GM19395 (cell line): Measurements from ENCODE around the gene PTPRR.

Source experiments
- ATAC-seq: cut with Tn5 transposase; IDR thresholded peaks from one replicate; pipeline ENCODE4 v1.9.1; 2021; ENCODE audit warnings: mild to moderate bottlenecking, moderate library complexity; ENCODE audit not compliant: unreplicated experiment

Gene PTPRR

DNA sequence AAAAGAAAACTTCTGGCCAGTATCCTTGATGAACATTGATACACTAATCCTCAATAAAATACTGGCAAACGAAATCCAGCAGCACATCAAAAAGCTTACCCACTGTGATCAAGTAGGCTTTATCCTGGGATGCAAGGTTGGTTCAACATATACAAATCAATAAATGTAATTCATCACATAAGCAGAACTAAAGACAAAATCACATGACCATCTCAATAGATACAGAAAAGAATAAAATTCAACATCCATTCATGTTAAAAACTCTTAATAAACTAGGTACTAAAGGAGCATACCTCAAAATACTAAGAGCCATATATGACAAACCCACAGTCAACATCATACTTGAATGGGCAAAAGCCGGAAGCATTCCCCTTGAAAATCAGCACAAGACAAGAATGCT, 211.5 kb downstream of the PTPRR start:
- no peak for ATAC-seq

DNA sequence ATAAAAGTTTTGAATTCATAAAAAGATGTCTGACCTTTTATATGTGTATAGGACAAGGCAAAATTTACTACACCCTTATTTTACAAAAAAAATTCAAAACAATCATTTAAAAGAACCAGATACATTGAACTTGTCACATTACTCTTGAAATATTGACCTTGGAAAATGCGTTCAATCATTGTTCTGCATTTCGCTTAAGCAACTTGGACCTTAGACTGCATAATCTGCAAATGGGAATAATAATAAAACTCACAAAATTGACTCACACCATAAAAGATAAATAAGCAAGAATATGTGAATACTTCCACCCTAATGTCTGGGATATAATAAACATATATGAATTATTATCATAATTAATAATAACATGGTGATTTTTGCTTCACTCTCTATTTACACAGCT, 213.9 kb downstream of the PTPRR start:
- no peak for ATAC-seq

DNA sequence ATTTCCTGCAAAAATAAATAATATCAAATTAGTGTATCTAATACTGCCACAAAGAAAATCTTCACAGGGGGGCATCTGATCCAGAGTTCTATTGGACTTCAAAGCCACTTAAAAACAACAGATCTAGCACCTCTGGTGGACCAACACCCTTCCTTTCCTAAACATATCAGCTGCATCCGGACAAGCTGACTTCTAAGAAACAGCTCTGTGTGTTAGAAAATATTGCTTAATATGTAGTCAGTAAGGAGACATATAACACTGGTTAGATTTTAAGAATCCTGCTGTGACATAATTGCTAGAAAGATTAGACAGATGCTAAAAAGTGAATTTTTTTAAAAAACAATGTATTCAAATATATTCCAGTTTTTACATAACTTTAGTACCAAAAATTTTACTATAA, 222.2 kb downstream of the PTPRR start:
- no peak for ATAC-seq

DNA sequence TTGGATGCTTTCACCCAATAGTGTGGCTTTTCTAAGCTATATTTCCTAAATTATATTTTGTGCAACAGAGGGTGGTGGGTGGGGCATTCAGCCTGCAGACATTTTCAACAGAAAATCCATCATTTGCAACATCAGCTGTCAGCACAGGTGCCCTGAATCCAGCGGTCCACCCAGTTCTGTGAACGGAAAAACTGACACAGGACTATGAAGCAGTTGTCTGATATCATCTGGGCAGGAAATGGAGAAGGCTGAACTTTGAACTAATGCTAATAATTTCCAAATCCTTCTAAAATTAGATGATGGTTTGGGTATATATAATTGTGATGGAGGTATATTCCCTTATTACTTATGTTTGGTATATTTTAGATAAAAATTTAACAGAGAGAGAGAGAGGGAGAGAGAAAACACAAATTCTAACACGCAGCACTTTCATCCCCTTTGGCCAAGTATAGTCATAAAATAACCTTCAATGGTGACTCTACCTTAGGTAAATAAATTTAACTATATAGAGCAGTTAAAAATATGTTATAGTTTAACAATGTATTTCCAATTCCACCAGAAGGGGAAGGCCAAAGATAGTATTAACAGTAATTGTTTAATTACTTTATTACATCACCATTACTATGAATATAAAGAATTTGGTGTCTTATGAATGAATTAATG, 225.0 kb downstream of the PTPRR start:
- ATAC-seq, result no peak

DNA sequence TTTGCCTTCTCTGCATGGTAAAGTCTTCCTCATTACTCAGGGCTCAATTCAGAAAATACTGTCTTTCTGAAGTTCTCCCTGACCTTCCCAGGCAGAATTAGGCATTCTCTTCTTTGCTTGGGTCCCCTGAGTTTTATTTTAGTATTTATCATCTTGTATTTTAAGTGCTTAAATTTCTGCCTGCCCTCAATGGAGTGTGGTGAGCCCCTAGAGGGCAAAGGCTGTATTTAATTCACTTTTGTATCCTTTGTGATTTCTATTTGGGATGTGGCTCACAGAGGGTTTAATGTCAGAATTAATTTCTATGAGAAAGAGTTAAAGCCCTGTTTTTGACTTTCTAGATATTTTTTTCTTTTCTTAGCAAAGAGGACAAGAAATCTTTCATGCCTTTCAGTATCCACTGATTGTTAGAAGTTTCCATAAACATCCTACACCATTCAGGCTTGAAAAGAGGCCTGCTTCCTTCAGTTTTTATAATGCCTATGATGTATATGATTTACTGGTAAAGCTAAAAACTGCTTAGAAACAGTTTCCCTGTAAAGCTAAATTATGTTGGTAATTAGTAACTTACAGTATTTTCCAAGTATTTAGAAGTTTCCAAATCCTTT, 227.8 kb downstream of the PTPRR start:
- ATAC-seq, result no peak

DNA sequence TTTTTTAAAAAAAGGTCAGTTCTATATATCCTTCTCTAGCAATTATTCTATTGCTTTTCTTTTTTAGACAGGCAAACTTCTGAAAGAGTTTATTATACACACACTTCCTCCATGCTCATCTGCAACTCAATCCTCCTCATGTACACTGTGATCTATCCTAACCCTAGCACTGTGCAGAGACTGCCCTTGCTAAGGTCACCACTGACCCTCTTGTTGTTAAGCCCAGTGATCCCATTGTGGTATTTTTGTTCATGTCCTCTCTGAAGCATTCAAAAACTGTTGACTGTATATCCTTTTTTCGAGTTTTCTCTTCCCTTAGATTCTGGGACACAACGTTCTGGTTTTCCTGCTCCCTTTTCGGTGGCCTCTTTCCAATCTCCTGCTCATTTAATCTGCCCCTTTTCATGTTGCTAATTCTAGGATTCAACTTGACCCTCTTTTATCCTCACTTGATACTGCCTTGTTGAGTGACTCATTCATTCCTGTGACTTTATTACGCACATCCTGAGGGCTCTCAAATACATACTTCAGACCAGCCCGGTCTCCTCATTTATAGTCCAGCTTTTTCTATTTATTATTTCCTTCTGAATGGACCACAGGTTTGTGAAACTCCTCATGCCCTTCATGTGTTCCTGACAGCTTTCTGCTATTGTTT, 229.4 kb downstream of the PTPRR start:
- ATAC-seq, result no peak

DNA sequence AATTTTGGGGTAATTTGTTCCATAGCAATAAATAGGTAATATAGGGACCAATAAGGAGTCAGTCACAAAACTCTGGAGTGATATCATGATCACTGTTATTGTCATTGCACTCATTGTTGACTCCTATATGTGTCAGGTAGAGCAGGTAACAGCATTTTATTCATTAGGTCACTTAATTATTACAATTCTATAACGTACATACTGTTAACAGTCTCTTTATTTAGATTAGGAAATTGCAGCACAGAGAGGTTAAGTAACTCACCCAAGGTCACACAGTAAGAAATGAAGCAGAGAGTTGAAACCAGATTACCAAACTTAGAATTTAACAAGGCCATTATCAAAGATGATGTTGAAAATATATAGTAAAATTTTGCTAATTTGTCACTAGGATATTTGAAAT, 233.6 kb downstream of the PTPRR start:
- no peak for ATAC-seq

DNA sequence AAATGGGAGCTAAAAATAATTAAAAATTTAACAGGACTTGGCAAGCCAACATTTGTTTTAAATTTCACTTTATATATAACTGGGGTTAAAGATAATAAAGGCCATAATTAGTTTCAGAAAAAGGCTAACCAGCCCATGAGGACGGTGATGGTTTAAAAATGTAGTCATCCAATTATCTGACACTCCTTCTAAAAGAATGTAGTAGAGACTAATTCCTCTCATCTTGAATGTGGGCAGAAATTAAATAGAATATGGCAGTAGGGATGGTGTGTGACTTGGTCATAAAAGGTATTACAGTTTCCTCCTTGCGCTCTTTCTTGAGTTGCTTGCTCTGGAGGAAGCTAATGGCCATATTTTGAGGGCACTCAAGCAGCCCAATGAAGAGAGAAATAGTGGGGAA, 234.2 kb downstream of the PTPRR start:
- no peak for ATAC-seq

DNA sequence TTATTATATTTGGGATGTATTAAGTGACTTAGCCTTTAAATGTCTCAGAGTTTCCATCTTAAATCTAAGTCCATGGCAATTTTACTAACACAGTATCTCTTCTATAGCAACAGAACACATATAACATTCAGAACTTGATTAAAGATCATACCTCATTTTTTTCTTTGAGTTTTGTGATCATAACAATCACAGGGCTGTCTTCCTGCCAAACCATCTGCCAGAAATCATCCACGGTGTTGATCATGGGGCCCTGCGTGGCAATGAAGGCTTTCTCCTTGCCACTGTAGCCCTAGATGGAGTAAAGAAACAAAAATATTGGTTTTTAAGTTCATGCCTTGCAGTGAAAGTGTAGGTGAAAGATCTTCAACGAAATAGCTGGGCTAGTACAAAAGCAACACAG, 236.6 kb downstream of the PTPRR start:
- no peak for ATAC-seq

DNA sequence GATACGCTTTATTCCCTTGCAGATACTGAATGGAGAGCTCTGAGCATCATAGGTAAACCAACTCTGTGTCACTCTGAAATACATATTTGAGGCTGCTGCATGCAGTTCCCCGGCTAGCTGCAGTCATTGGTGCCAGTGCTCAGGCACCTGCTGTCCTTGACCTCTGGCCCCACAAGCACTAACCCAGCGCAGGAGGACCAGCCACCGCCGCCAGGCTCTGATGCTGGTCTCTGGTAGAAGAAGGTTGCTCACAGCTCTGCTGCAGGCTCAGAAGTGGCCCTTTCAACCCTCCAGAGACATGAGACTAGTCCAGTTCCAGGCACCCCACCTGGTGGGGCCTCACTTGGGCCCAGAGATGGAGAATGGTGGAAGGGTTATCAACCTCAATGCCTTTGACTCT, 248.8 kb downstream of the PTPRR start:
- ATAC-seq, result no peak

DNA sequence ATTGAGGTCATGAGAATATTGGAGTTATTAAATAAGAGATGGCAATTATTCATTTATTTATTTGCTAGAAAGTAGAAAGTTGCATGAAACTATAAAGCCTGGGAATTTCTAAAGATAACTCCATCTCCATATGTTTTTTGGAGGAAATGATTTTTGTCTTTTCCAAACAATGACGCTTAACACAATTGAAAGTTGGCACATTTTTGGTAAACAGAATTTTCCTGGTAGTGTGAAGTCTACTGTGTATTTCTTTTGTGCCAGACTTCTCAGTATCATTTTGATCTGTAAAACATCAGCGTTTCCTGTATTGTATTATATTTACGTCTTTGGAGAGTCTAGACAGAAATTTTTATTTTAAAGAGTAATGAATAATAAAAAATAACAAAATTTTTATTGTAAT, 249.6 kb downstream of the PTPRR start:
- ATAC-seq, result no peak

DNA sequence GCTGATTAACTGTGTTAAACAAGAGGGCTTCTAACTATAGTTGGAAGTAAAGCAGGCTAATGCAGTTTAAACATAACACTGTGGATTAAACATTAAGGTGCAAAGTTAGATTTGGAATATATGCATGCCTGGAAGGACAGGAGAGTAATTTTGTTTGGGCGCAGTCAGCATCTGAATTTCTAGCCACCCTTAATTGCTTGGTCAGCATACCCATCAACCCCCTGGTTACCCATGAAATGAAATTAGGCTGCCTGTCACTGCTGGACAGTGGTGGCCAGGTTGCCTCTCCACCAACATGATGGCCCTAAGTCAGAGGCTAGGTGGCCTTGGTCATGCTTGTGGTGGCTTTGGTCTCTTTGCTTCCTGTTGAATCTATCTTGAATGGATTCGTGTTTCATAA, 253.3 kb downstream of the PTPRR start:
- ATAC-seq, result no peak

DNA sequence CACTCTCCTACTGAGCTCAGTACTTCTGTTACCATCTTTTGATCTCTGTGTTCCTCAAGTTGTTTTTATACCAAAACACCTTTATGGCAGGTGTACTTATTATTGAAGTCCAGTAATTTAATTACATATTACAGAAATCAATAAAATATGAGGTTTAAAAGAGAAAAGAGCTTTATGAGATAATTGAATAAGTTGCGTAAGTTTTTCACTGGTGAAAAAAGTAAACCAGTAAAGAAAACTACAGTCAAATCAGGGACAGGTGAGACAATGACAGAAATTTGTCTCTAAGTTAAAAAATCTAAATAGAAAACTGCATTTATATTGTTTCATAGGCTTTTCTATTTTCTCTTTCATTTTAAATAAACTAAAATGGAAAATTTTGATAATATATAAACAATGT, 254.2 kb downstream of the PTPRR start:
- ATAC-seq, result no peak

DNA sequence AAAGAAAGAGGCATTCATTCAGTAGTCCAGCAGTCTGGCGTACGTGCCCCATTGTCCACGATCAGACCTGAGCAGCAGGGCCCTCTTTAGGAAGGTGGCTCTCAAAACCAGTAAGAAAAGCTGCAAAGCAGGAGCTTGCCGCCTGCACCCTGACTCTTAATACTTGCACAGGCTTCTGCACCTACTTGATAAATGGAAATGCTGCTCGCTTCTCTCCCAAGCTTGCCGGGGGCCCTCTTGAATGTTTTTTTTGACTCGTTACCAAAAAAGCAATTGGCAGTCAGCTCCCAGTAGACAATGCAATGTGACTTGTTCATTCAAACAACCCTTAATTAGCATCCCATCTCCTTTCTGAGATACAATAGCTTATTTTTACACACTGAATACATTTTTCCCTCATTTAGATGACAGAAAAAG, 256.1 kb downstream of the PTPRR start:
- ATAC-seq, result no peak

DNA sequence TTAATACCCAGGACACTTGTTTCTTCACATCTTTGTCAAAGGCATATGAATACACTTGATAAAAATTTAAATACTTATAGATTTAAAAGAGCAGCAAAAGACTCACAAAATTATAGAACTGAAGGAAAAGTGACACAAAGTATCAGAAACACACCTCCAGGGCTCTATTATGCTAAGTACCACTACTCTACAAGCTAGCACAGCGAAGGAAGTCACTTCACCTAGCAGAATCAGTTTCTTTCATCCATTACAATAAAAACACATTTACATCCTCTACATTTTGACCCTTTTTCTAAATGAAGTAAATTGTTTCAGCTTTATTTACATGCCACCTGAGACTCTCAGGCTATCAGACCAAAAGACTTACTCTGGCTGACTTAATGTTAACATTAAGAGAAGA, 256.7 kb downstream of the PTPRR start:
- no peak for ATAC-seq

DNA sequence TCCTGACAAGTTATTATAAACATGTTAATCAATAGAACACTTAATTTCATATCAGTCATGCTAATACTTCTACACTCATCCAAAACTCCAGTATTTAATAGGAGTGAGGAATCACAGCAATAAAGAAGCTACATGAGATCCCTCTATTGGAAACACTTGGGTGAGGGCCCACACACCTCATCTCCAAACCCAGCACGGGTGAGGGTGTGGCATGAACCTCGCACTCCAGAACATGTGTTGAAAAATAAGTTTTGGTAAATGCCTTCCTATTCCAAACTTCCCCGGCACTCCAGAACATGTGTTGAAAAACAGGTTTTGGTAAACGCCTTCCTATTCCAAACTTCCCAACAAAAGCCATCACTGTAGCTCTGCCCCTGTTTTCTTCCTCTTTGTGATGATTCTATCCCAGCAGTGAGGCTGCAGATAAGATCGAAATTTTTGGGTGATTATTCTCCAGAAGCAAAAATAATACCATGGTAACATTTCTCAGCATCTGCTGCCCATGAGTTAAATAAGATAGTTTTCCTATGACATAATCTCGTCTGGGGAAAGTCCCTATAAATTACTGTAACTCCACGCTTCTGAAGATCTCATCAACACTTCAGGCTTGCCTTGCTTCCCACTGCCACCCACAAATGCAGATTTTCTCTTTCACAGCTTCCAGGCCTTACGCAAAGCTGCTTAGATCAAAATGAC, 258.9 kb downstream of the PTPRR start:
- no peak for ATAC-seq

DNA sequence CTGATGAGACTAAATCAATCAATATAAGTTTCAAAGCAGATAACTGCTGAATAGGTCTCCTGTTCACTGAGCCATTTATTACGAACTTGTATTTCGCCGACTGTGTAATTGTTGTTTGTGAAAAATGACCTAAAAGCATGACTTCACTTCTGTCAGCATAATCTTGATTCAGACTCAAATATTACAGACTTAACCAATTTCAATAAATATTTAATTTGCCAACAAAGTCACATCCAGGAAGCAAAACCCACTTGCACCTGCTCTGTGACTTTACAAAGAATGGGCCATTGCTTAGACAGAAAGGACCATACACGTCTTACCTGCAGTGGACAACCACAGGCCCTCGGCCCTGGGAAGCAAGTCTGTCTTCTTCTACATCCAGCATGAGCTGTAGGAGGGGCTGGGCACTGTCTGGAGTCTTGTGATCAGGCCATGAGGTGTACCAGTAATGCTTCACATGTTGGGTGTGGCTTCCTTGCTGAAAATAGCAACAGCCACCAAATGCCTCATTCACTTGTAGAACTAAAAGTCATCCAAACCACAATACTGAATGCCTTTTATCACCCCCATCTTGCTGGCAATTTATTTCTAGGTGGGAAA, 259.8 kb downstream of the PTPRR start:
- ATAC-seq, result no peak

DNA sequence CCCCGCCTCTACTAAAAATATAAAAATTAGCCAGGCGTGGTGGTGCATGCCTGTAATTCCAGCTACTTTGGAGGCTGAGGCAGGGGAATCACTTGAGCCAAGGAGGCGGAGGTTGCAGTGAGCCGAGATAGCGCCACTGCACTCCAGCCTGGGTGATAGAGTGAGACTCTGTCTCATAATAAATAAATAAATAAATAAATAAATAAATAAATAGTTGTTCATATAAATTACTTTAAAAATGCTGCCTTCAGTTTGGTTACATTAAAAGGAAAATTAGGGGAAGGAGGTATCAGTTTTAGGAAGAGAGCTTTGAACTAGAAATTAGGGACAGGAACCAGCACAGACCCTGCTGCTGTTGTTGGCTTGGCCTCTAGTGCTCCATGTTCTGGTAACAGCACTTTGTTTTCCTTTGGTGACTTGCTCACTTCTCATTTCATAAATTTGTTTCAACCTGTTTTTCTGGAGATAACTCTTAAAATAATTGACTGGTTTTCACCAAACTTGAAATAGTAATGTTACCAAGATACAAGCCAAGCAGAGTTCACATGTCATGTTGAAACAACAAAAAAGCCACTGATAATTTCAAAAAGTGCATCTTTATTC, 260.4 kb downstream of the PTPRR start:
- no peak for ATAC-seq

DNA sequence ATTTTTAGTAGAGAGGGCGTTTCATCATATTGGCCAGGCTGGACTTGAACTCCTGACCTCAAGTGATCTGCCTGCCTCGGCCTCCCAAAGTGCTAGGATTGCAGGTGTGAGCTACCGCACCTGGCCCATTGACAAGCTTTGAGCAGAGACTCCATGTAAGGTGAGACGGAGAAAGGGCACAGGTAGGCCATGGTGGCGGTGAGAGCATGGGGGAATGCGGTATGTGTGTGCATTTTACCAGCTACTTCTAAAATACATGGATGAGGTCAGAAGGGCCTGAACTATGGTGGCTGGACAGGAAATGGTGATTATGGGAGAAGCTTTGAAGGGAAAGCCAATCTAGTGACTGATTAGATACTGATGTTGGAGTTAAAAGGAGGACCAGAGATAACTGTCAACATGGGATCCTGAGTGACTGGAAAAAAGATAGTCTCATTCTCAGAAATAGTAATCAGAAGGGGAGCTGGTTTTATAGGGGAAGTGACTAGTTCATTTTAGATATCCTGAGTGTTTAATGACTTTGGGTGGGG, 261.4 kb downstream of the PTPRR start:
- no peak for ATAC-seq

DNA sequence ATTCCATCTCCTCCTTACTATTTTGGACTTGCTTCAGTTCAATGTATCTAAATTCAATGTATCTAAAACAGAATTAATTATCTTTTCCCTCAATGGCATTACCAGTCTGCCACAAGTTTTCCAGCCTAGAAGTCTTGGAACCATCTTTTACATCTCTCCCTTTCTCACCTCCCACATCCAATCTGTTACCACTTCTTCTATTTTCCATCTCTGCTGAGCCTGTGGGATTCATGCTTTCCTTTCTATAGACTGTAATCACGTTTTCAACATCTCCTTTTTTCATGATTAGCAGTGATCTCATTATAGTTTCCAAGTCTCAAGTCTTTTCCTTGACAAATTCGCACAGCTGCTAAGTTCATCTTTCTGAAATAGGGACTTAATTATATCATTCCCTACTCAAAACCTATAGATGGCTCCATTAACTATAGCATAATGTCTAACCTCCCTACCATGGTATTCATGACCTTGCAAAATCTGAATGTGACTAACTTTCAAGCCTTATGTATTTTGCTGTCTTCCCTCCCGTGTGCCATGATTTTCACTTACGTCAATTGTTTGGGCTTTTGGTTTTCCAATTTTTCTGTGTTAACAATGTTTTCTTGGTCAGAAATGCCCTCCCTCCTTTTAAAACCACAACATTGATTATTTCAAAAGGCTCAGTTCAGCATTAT, 262.8 kb downstream of the PTPRR start:
- no peak for ATAC-seq
